ENCODE results near the gene VAV2.

GRCh38 chr9:133914442-133915342 is 77.4 kb downstream of the VAV2 start:
- TF ChIP-seq CTCF (IDR thresholded peaks at IDR 0.05) (no peak), ZFX (IDR thresholded peaks at IDR 0.05; ENCODE audit: borderline replicate concordance) (no peak)
